ENCODE data around the gene AUTS2. TPM values are rescaled to one million over a fixed set of nuclear protein-coding genes. Genes with fewer than 3 reads are reported as not detected.
A peak's percentile ranks its signal among the peaks of the same experiment; 100 is the strongest.
"Not testable (repeated sequence)": the region's sequence is repeated elsewhere in the genome, so short reads cannot be mapped to it uniquely, and the experiment has no call there.

AUTS2 gene
- total and polyA plus RNA-seq, 4 donors, result 4.9 to 24.4 (median 7.0) TPM

DNA sequence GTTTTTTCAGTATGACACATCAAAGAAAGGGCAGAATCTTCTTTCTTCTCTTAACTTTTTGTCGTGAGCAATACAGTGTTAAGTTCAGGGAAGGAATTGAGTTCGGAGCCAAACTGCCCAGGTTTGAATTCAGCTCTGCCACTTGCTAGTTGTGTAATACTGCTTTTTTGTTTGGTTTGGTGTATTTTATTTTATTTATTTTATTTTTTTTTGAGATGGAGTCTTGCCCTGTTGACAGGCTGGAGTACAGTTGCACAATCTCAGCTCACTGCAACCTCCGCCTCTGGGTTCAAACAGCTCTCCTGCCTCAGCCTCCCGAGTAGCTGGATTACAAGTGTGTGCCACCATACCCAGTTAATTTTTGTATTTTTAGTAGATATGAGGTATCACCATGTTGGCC lies 993.9 kb downstream of the AUTS2 start:
- DNase-seq (ENCODE audit: low spot score), result no peak
- Histone ChIP-seq H3K4me1 (ENCODE audit: control insufficient read depth in 4 of 4, insufficient read depth in 4 of 4, low read length in 3 of 4) (peaks cover 12 to 76% (median 62%) of the 10 kb centered on the region in 4 donors), H3K4me3 (ENCODE audit: low read depth in 1 of 3, low read length in 3 of 3) (no peak overlapping the region), H3K27ac (ENCODE audit: low read depth in 1 of 2, low read length in 2 of 2) (peak overlapping the region; percentile 35 to 44), H3K27me3 (ENCODE audit: control insufficient read depth in 4 of 4, insufficient read depth in 4 of 4, low read length in 3 of 4) (no peaks in the 10 kb centered on the region), H3K9me3 (ENCODE audit: control insufficient read depth in 4 of 4, low read length in 3 of 4) (no peaks in the 10 kb centered on the region), H3K9ac (ENCODE audit: low read depth in 1 of 2, low read length in 2 of 2) (no peak overlapping the region), H3K36me3 (ENCODE audit: control insufficient read depth in 4 of 4, insufficient read depth in 3 of 4, low read depth in 1 of 4, low read length in 3 of 4) (no peaks in the 10 kb centered on the region)
- 40% methylated on average over 4 of the region's 4 CpGs for WGBS
- TF ChIP-seq, protein P1, sequence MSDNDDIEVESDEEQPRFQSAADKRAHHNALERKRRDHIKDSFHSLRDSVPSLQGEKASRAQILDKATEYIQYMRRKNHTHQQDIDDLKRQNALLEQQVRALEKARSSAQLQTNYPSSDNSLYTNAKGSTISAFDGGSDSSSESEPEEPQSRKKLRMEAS (IDR thresholded peaks at IDR 0.05), result peak; percentile 61
- TF ChIP-seq HNF4A (conservative IDR thresholded peaks at IDR 0.05) (peak; percentile 76 to 83), RAD21 (IDR thresholded peaks at IDR 0.05) (peak; percentile 46), EGR1 (IDR thresholded peaks at IDR 0.05; ENCODE audit: low read depth in 2 of 2) (no peak), FOXA1 (IDR thresholded peaks at IDR 0.05) (no peak), YY1 (IDR thresholded peaks at IDR 0.05) (peak; percentile 23), SP1 (IDR thresholded peaks at IDR 0.05) (peak; percentile 12), RXRA (IDR thresholded peaks at IDR 0.05) (peak; percentile 56 to 80)

DNA sequence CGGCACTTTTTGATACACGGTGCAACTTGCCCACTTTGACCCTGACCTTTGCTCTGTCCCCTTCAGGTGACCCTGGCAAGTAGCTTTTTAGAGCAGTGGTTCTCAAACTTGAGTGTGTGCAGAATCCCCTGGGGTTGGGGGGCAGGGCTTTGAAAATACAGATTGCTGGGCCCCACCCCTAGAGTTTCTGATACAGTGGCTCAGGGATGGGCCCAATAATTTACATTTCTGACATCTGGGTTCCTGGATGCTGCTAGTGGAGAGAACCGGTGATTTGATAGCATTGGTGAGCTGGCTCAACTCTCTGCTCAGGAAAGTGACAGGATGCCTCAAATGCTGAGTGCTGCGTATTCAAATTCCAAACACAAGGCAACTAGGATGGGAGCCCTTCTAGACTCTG lies 995.9 kb downstream of the AUTS2 start:
- 80% methylated on average over 4 of the region's 4 CpGs for WGBS
- no peak for DNase-seq (ENCODE audit: low spot score)

DNA sequence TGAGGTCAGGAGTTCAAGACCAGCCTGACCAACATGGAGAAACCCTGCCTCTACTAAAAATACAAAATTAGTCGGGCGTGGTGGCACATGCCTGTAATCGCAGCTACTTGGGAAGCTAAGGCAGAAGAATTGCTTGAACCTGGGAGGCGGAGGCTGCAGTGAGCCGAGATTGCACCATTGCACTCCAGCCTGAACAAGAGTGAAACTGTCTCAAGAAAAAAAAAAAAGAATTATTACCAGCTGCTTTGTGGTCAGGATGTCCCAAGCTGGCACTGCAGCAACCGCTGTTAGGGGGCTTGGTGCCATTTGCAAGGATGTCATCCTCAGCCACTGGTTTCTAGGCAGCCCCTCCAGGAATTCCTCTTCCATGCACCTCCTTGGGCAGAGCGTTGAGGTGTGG lies 996.6 kb downstream of the AUTS2 start:
- peaks cover 5 to 75% (median 50%) of the 10 kb centered on the region in 4 donors for H3K4me1 ChIP-seq (ENCODE audit: control insufficient read depth in 4 of 4, insufficient read depth in 4 of 4, low read length in 3 of 4)
- not testable (repeated sequence) for H3K27ac ChIP-seq (ENCODE audit: low read depth in 1 of 2, low read length in 2 of 2); H3K36me3 ChIP-seq (ENCODE audit: control insufficient read depth in 4 of 4, insufficient read depth in 3 of 4, low read depth in 1 of 4, low read length in 3 of 4); DNase-seq (ENCODE audit: low spot score); H3K9me3 ChIP-seq (ENCODE audit: control insufficient read depth in 4 of 4, low read length in 3 of 4); H3K27me3 ChIP-seq (ENCODE audit: control insufficient read depth in 4 of 4, insufficient read depth in 4 of 4, low read length in 3 of 4); H3K9ac ChIP-seq (ENCODE audit: low read depth in 1 of 2, low read length in 2 of 2); H3K4me3 ChIP-seq (ENCODE audit: low read depth in 1 of 3, low read length in 3 of 3)
- WGBS, result 96% methylated on average over 7 of the region's 7 CpGs

More for the DNA sequence above, 995.9 kb downstream of the AUTS2 start:
- no peak overlapping the region for H3K4me3 ChIP-seq (ENCODE audit: low read depth in 1 of 3, low read length in 3 of 3)
- H3K27ac ChIP-seq (ENCODE audit: low read depth in 1 of 2, low read length in 2 of 2), result no peak overlapping the region
- peaks cover 6 to 76% (median 51%) of the 10 kb centered on the region in 4 donors for H3K4me1 ChIP-seq (ENCODE audit: control insufficient read depth in 4 of 4, insufficient read depth in 4 of 4, low read length in 3 of 4)
- TF ChIP-seq YY1 (IDR thresholded peaks at IDR 0.05), result no peak
- no peak for TF ChIP-seq FOXA1 (IDR thresholded peaks at IDR 0.05)
- no peak for TF ChIP-seq TAF1 (conservative IDR thresholded peaks at IDR 0.05)
- TF ChIP-seq HNF4A (conservative IDR thresholded peaks at IDR 0.05), result no peak
- TF ChIP-seq RXRA (IDR thresholded peaks at IDR 0.05), result no peak
- TF ChIP-seq EGR1 (IDR thresholded peaks at IDR 0.05; ENCODE audit: low read depth in 2 of 2), result no peak
- TF ChIP-seq, protein P2, sequence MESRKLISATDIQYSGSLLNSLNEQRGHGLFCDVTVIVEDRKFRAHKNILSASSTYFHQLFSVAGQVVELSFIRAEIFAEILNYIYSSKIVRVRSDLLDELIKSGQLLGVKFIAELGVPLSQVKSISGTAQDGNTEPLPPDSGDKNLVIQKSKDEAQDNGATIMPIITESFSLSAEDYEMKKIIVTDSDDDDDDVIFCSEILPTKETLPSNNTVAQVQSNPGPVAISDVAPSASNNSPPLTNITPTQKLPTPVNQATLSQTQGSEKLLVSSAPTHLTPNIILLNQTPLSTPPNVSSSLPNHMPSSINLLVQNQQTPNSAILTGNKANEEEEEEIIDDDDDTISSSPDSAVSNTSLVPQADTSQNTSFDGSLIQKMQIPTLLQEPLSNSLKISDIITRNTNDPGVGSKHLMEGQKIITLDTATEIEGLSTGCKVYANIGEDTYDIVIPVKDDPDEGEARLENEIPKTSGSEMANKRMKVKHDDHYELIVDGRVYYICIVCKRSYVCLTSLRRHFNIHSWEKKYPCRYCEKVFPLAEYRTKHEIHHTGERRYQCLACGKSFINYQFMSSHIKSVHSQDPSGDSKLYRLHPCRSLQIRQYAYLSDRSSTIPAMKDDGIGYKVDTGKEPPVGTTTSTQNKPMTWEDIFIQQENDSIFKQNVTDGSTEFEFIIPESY (IDR thresholded peaks at IDR 0.05), result no peak
- TF ChIP-seq, protein P1 (IDR thresholded peaks at IDR 0.05), result no peak
- TF ChIP-seq, protein P3, sequence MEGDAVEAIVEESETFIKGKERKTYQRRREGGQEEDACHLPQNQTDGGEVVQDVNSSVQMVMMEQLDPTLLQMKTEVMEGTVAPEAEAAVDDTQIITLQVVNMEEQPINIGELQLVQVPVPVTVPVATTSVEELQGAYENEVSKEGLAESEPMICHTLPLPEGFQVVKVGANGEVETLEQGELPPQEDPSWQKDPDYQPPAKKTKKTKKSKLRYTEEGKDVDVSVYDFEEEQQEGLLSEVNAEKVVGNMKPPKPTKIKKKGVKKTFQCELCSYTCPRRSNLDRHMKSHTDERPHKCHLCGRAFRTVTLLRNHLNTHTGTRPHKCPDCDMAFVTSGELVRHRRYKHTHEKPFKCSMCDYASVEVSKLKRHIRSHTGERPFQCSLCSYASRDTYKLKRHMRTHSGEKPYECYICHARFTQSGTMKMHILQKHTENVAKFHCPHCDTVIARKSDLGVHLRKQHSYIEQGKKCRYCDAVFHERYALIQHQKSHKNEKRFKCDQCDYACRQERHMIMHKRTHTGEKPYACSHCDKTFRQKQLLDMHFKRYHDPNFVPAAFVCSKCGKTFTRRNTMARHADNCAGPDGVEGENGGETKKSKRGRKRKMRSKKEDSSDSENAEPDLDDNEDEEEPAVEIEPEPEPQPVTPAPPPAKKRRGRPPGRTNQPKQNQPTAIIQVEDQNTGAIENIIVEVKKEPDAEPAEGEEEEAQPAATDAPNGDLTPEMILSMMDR (IDR thresholded peaks at IDR 0.05; ENCODE audit: low read depth, low read length, missing input control), result no peak
- no peak for TF ChIP-seq GABPA (IDR thresholded peaks at IDR 0.05 in 1 of 2, conservative IDR thresholded peaks at IDR 0.05 in 1 of 2)
- no peak for TF ChIP-seq NR2F2 (IDR thresholded peaks at IDR 0.05)
- TF ChIP-seq JUND (IDR thresholded peaks at IDR 0.05), result no peak
- no peak for TF ChIP-seq SP1 (IDR thresholded peaks at IDR 0.05)
- TF ChIP-seq RAD21 (IDR thresholded peaks at IDR 0.05), result no peak
- no peak for TF ChIP-seq FOXA2 (IDR thresholded peaks at IDR 0.05)
- TF ChIP-seq, protein P4, sequence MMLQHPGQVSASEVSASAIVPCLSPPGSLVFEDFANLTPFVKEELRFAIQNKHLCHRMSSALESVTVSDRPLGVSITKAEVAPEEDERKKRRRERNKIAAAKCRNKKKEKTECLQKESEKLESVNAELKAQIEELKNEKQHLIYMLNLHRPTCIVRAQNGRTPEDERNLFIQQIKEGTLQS (IDR thresholded peaks at IDR 0.05), result no peak
- no peaks in the 10 kb centered on the region for H3K36me3 ChIP-seq (ENCODE audit: control insufficient read depth in 4 of 4, insufficient read depth in 3 of 4, low read depth in 1 of 4, low read length in 3 of 4)
- H3K9me3 ChIP-seq (ENCODE audit: control insufficient read depth in 4 of 4, low read length in 3 of 4), result no peaks in the 10 kb centered on the region
- H3K27me3 ChIP-seq (ENCODE audit: control insufficient read depth in 4 of 4, insufficient read depth in 4 of 4, low read length in 3 of 4), result no peaks in the 10 kb centered on the region
- no peak overlapping the region for H3K9ac ChIP-seq (ENCODE audit: low read depth in 1 of 2, low read length in 2 of 2)
